Epithelial cell of esophagus (primary cell): ENCODE data around the gene ANKRD33.

Experiments
- DNase-seq: peaks from one replicate; pipeline ENCODE4 v3.0.0; 2010; ENCODE audit warnings: low read depth
- H3K4me3 ChIP-seq: 2 replicates; pipeline ENCODE4 v1.5.1; 2011; ENCODE audit warnings: mild to moderate bottlenecking, low read length, control low read depth
- CTCF ChIP-seq: IDR thresholded peaks from 2 replicates; pipeline ENCODE4 v1.5.1; 2011; ENCODE audit warnings: low read depth, mild to moderate bottlenecking, low read length, control low read depth, inconsistent platforms; ENCODE audit not compliant: insufficient read depth; ENCODE audit errors: missing control alignments

Gene ANKRD33

DNA sequence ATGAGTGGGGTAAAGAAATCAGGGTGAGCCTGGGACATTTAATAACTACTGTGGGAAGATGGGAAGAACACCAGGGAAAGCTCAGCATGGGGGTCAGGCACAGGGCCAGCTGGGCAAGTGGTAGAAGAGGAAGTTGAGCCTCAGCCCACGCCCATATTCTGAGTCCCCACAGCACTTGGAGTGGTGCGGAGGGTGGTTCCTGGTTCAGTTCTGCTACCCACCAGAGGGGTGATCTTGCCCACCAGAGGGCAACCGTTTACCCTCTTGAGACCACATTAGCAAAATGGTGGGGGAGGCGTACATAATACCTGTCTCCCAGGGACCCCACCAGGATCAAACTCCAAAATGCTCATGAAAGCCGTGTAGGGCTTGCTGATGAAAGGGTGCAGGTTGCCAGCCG, 16.8 kb upstream of the ANKRD33 start:
- TF ChIP-seq CTCF: no peak
- no peak overlapping the region for H3K4me3 ChIP-seq
- DNase-seq: no peak

GRCh38 chr12:51871918-51872688, 15.8 kb upstream of the ANKRD33 start:
- no peak for DNase-seq
- no peak overlapping the region for H3K4me3 ChIP-seq
- TF ChIP-seq CTCF: no peak

DNA sequence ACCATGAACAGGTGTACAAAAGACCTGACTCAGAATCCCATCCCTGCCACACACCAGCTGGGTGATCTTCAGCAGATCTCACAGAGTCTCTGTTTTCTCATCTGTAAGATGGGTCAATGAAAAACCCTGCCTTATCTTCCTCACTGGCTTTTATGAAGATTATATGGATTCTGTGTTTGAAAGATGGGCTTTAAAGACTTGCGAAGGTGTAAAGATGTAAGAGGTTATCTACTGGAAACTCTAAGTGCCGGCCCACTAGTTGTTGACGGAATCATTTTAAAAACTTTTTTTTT, 15.3 kb upstream of the ANKRD33 start:
- H3K4me3 ChIP-seq: no peak overlapping the region
- no peak for DNase-seq
- TF ChIP-seq CTCF: no peak

DNA sequence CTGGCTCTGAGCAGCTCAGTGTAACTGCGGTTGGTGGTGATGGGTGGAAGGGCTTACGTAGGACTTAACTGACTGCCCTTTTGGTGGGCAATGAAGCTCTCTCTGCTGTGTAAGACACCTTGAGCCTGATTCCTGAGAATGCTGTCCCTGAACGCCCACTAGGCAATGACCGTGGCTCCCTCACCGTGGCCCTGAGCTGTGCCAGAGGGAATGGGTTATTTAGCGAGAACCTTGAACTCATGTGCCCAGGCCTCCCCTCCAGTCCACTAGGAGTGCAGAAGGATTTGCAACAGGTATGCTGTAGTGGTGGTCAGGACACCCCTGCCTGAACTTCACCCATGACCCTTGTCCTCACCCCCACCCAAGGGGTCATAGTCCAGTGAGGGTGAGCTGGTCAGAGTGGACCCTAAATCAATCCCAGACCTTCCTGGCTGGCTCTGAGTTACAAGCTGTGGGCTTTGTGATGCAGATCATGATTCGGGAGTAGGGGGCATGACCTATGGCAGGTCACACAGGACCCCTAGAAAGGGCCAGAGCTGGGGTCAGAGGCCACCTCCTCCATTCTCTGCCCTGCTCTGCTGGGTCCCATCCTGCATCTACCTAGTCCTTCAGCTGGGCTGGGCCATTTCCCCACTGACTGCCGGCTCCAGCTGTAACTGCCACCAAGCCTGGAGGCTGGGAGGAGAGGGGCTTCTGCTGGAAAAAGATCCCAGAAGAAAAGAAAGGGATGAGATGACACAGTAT, 14.5 kb upstream of the ANKRD33 start:
- DNase-seq: no peak
- H3K4me3 ChIP-seq: no peak overlapping the region
- TF ChIP-seq CTCF: no peak

DNA sequence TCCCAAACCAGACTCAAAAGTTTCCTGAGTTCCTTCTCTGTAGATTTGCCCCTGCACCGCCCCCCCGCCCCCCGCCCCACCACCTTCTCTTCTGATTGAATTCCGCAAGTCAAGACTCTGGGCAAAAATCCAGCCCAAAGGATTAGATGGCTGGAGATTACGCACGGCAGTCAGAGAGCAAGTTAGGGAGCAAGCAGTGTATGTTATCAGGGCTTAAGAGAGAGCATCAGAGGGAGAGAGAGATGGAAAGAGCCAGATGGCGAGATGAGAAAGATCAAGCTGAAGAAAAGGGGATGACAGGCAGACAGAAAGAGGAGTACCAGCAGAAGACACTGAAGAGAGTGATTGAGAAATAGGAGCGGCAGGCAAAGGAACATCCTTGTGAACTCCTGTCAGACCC, 13.9 kb upstream of the ANKRD33 start:
- no peak for DNase-seq
- no peak for TF ChIP-seq CTCF
- no peak overlapping the region for H3K4me3 ChIP-seq

DNA sequence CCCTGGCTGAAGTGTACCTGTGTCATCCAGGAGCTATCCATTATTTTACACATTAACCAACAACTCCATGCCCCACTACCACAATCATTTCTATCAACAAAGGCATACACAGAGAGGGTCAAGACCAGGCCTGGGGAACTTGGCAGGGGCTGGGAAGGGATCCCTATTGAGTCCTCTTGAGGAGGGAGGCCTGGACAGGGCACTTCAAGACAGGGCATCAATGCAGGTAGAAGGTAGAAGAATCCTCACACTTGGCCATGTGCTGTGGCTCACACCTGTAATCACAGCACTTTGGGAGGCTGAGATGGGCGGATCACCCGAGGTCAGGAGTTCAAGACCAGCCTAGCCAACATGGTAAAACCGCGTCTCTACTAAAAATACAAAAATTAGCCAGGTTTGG, 13.4 kb upstream of the ANKRD33 start:
- no peak for DNase-seq
- H3K4me3 ChIP-seq: no peak overlapping the region
- no peak for TF ChIP-seq CTCF

DNA sequence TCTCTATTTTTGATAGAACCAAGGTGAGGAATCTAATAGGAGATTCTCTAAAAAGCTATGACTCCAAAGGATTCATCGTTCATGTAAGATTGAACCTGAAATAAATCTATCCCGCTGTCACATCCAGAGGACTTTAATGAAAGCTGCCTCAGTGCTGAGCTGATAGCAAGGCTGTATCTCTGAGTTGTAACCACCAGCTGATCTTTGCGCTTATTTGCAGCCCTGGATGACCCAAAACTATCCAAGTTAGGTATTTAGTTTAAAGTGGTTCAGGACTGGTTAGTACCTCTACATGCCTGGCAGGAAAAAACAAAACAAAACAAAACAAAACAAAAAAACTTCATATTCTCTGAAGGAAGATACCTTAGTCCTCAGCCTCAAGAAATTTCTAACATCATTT, 8.8 kb upstream of the ANKRD33 start:
- H3K4me3 ChIP-seq: no peak overlapping the region
- DNase-seq: no peak
- TF ChIP-seq CTCF: no peak
